Activated naive CD4-positive, alpha-beta T cell treated with anti-CD3 and anti-CD28 coated beads, Interleukin-2, amount 10 ng/mL, durations not matched to agents 7 days and 5 days (primary cell): ENCODE data around the gene SCUBE3.

Experiments
- CTCF ChIA-PET: fragments of 350-600 bp; sonication (Branson Sonifier 250); formaldehyde crosslinking; loops from one replicate; lab custom pipeline; 2021; ENCODE audit warnings: antibody characterized with exemption; lab: Charles Lee
- DNase-seq: peaks from one replicate; pipeline ENCODE4 v3.0.0-alpha.2; 2020
- H3K27ac Mint-ChIP-seq: one replicate; pipeline ENCODE4 v1.8.0; 2021; ENCODE audit warnings: mild to moderate bottlenecking, moderate library complexity, mixed read lengths
- H3K27me3 Mint-ChIP-seq: one replicate; pipeline ENCODE4 v1.8.0; 2021; ENCODE audit warnings: mild to moderate bottlenecking, mixed read lengths
- H3K36me3 Mint-ChIP-seq: one replicate; pipeline ENCODE4 v1.8.0; 2021; ENCODE audit warnings: mixed read lengths
- H3K4me1 Mint-ChIP-seq: one replicate; pipeline ENCODE4 v1.8.0; 2021; ENCODE audit warnings: mixed read lengths
- H3K4me3 Mint-ChIP-seq: one replicate; pipeline ENCODE4 v1.8.0; 2021; ENCODE audit warnings: mild to moderate bottlenecking, moderate library complexity, mixed read lengths
- H3K9me3 Mint-ChIP-seq: one replicate; pipeline ENCODE4 v1.8.0; 2021; ENCODE audit warnings: mixed read lengths

The SCUBE3 gene

DNA sequence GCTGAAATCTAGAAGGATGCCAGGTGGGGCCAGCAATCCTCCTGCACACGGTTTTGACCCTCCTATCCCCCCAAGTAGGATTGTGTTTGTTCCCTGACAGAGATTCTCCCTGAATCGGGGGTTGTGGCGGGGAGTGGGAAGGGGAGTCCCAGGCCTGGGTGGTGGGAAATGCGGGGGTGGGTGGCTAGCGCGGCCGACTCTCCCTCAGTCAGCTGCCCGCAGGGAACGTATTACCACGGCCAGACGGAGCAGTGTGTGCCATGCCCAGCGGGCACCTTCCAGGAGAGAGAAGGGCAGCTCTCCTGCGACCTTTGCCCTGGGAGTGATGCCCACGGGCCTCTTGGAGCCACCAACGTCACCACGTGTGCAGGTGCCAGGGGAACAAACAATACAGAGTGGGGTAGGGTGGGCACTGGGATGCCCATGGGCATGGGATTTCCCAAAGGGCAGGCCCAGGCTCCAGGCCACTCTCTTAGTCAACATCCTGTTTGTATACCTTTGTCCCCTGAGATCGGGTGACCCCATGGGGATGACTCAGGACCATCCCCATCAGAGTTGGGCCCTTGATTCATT, 29.7 kb downstream of the SCUBE3 start:
- CTCF ChIA-PET = interaction anchor here (1.2 to 5.6 kb wide), 2 partner anchors 96 to 257 kb away, joined by 3 to 41 read pairs; no protein-coding TSS in a partner anchor
- no peak overlapping the region for H3K27ac Mint-ChIP-seq
- peaks cover 10% of the 10 kb centered on the region for H3K4me1 Mint-ChIP-seq
- no peak overlapping the region for H3K4me3 Mint-ChIP-seq
- no peak for DNase-seq
- H3K9me3 Mint-ChIP-seq = no peaks in the 10 kb centered on the region
- H3K27me3 Mint-ChIP-seq = peaks cover 4% of the 10 kb centered on the region
- no peaks in the 10 kb centered on the region for H3K36me3 Mint-ChIP-seq

DNA sequence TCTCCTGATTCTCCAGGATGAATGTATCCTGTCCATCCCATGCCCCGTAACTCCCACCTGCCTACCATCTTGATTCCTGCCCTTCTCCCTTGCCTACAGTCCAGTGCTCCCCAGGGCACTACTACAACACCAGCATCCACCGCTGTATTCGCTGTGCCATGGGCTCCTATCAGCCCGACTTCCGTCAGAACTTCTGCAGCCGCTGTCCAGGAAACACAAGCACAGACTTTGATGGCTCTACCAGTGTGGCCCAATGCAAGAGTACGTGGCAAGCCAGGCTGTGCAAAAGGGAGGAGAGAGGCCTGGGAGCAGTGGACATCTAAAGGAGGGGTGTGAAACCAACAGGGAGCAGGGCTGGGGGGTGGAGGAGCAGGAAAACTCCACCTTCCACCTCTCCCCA, 30.8 kb downstream of the SCUBE3 start:
- H3K4me1 Mint-ChIP-seq = peaks cover 18% of the 10 kb centered on the region
- no peak for DNase-seq
- CTCF ChIA-PET = no interaction called here
- no peaks in the 10 kb centered on the region for H3K36me3 Mint-ChIP-seq
- peaks cover 4% of the 10 kb centered on the region for H3K27me3 Mint-ChIP-seq
- H3K9me3 Mint-ChIP-seq = no peaks in the 10 kb centered on the region
- H3K27ac Mint-ChIP-seq = no peak overlapping the region
- no peak overlapping the region for H3K4me3 Mint-ChIP-seq

- DNase-seq = no peak
- no peak overlapping the region for H3K4me3 Mint-ChIP-seq
- H3K9me3 Mint-ChIP-seq = no peaks in the 10 kb centered on the region
- CTCF ChIA-PET = interaction anchor here (0.7 to 1.9 kb wide), 4 partner anchors 8 to 264 kb away, joined by 3 to 6 read pairs (median 4); no protein-coding TSS in a partner anchor
- peaks cover 18% of the 10 kb centered on the region for H3K4me1 Mint-ChIP-seq
- no peak overlapping the region for H3K27ac Mint-ChIP-seq
- no peaks in the 10 kb centered on the region for H3K36me3 Mint-ChIP-seq
- H3K27me3 Mint-ChIP-seq = no peaks in the 10 kb centered on the region
Measured at GRCh38 chr6:35247642-35248231, 34.0 kb downstream of the SCUBE3 start.

DNA sequence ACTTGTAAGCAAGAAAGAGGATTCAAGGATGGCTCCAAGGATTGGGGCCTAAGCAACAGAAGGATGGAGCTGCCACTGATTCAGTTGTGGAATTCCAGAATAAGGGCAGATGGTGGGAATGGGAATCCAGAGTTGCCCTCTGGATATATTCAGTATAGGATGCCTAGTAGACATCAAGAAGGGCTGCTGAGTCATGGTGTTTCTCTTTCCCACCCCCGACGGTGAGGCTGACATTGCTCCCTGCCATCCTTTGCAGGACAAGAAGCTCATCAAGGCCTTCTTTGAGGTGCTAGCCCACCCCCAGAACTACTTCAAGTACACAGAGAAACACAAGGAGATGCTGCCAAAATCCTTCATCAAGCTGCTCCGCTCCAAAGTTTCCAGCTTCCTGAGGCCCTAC, 34.5 kb downstream of the SCUBE3 start:
- CTCF ChIA-PET = interaction anchor here (0.9 to 1.9 kb wide), 4 partner anchors 8 to 264 kb away, joined by 3 to 6 read pairs (median 4); no protein-coding TSS in a partner anchor
- no peak for DNase-seq
- Mint-ChIP-seq H3K36me3 (no peaks in the 10 kb centered on the region), H3K27ac (no peak overlapping the region), H3K4me3 (no peak overlapping the region), H3K27me3 (no peaks in the 10 kb centered on the region), H3K4me1 (peaks cover 18% of the 10 kb centered on the region), H3K9me3 (no peaks in the 10 kb centered on the region)

GRCh38 chr6:35248965-35249364, 35.2 kb downstream of the SCUBE3 start:
- Mint-ChIP-seq H3K4me1 (peaks cover 18% of the 10 kb centered on the region), H3K9me3 (no peaks in the 10 kb centered on the region), H3K36me3 (no peaks in the 10 kb centered on the region), H3K27ac (no peak overlapping the region), H3K4me3 (no peak overlapping the region), H3K27me3 (no peaks in the 10 kb centered on the region)
- CTCF ChIA-PET = interaction anchor here (0.9 to 1.9 kb wide), 4 partner anchors 9 to 265 kb away, joined by 3 to 6 read pairs (median 4); no protein-coding TSS in a partner anchor
- DNase-seq = no peak

DNA sequence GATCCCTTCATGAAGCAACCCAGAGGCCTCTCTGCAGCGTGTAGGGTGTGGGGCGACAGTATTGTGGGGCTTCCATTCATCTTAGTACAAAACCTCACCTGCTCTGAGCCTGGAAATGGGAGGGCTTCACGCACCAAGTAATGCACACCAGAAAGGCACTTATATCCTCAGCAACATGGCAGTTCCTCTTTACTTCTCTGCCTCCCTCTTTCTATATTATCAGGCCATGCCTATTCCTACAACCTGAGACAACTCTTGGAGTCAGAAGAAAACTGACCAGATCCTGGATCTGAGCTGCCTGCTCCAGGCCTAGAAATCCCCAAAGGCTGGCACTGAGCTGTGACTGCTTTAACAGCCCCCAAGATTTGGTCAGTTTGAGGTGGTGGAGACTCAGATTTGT, 38.2 kb downstream of the SCUBE3 start:
- Mint-ChIP-seq H3K4me3 (no peak overlapping the region), H3K27ac (no peak overlapping the region), H3K27me3 (no peaks in the 10 kb centered on the region), H3K4me1 (peaks cover 18% of the 10 kb centered on the region), H3K36me3 (no peaks in the 10 kb centered on the region), H3K9me3 (no peaks in the 10 kb centered on the region)
- CTCF ChIA-PET = no interaction called here
- DNase-seq = no peak

DNA sequence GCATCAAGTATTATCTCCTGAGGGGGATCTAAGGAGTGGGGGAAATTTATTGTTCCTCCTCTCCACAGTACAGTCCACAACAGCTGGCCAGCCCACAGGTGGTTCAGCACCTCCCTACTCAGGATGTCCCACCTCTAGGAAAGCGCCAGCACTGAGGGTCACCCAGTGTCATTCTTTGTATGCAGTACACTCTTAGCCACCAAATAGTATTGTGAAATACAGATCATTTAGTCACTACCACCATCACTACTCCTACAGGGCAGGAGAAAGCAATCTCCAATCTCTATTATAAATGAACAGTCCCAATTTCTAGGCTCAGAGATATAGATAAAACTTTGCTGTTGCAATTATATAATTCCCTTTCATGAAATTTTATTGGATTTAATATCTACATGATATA, 39.5 kb downstream of the SCUBE3 start:
- CTCF ChIA-PET = no interaction called here
- no peak overlapping the region for H3K4me3 Mint-ChIP-seq
- H3K4me1 Mint-ChIP-seq = peaks cover 15% of the 10 kb centered on the region
- no peaks in the 10 kb centered on the region for H3K36me3 Mint-ChIP-seq
- H3K27me3 Mint-ChIP-seq = no peaks in the 10 kb centered on the region
- no peak for DNase-seq
- H3K27ac Mint-ChIP-seq = no peak overlapping the region
- no peaks in the 10 kb centered on the region for H3K9me3 Mint-ChIP-seq

- H3K9me3 Mint-ChIP-seq = no peaks in the 10 kb centered on the region
- H3K36me3 Mint-ChIP-seq = peaks cover 2% of the 10 kb centered on the region
- H3K4me1 Mint-ChIP-seq = peaks cover 38% of the 10 kb centered on the region
- DNase-seq = no peak
- H3K27me3 Mint-ChIP-seq = no peaks in the 10 kb centered on the region
- CTCF ChIA-PET = interaction anchor here (0.8 to 2.3 kb wide), 2 partner anchors 9 to 10 kb away, joined by 3 to 6 read pairs; no protein-coding TSS in a partner anchor
- H3K4me3 Mint-ChIP-seq = peak overlapping the region; percentile 96
- H3K27ac Mint-ChIP-seq = peak overlapping the region; percentile 88
Measured at GRCh38 chr6:35258336-35258735, 44.6 kb downstream of the SCUBE3 start.

GRCh38 chr6:35258858-35259193, 45.1 kb downstream of the SCUBE3 start:
- peak overlapping the region; percentile 96 for H3K4me3 Mint-ChIP-seq
- CTCF ChIA-PET = interaction anchor here (0.8 to 2.3 kb wide), 2 partner anchors 9 to 10 kb away, joined by 3 to 6 read pairs; no protein-coding TSS in a partner anchor
- H3K4me1 Mint-ChIP-seq = peaks cover 40% of the 10 kb centered on the region
- no peaks in the 10 kb centered on the region for H3K27me3 Mint-ChIP-seq
- H3K27ac Mint-ChIP-seq = peak overlapping the region; percentile 88
- no peak for DNase-seq
- H3K9me3 Mint-ChIP-seq = no peaks in the 10 kb centered on the region
- peaks cover 2% of the 10 kb centered on the region for H3K36me3 Mint-ChIP-seq

DNA sequence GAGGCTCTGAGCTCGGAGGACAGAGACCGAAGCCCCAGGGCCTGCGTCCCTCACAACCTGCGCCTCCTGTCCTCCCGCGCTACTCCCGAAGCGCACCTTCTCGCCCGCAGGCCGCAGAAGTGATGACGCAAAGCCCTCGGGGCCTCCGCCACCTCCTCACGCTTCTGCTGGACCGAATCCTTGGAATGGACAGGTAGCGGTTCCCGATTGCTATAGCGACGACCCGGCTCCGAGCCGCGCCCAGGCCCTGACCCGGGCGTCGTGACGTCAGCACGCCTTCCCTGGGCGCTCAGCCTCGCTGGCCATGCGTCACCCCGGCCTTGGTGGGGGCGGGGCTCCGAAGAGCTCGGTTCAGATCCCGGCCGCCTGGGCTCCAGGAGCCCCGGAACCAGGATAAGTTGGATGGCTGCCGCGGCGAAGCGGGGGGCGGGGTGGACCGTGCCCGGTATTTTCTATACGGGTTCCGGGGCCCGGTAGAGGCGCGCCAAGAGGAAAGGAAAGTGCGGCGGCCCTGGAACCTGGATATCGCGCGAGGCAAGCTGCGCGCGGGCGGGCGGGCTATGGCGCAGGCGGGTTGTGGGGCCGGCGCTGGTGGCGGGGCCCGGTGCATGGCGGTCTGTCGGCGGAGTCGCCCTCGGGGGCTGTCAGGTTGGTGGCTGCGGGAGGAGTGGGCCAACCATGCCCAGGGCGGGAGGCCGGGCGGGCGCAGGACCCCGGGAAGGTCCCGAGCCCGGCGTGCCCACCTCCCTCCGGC, 45.6 kb downstream of the SCUBE3 start, which contains the start of gene ZNF76:
Gene ZNF76 (plus strand): TSS at position 542 of the 754 bp plus-strand sequence. CDS start 21,417 bp downstream, outside the sequence.
- Mint-ChIP-seq H3K27ac (peak within 1 kb of the TSS; percentile 88), H3K4me3 (peak within 1 kb of the TSS; percentile 96), H3K4me1 (peaks cover 45% of the 10 kb centered on the region), H3K9me3 (no peaks in the 10 kb centered on the region), H3K27me3 (no peaks in the 10 kb centered on the region), H3K36me3 (peaks cover 5% of the 10 kb centered on the region)
- CTCF ChIA-PET = interaction anchor here (0.8 to 2.3 kb wide), 2 partner anchors 8 to 11 kb away, joined by 3 to 6 read pairs; no protein-coding TSS in a partner anchor
- DNase-seq = peak; percentile 93

GRCh38 chr6:35259948-35260590, 46.3 kb downstream of the SCUBE3 start:
- Mint-ChIP-seq H3K4me1 (peaks cover 47% of the 10 kb centered on the region), H3K9me3 (no peaks in the 10 kb centered on the region), H3K36me3 (peaks cover 5% of the 10 kb centered on the region), H3K27me3 (no peaks in the 10 kb centered on the region), H3K4me3 (peak overlapping the region; percentile 96), H3K27ac (peak overlapping the region; percentile 88)
- CTCF ChIA-PET = no interaction called here
- peak; percentile 81 for DNase-seq

- Mint-ChIP-seq H3K4me1 (peaks cover 47% of the 10 kb centered on the region), H3K27ac (peak overlapping the region; percentile 88), H3K27me3 (no peaks in the 10 kb centered on the region), H3K9me3 (no peaks in the 10 kb centered on the region), H3K4me3 (peak overlapping the region; percentile 96), H3K36me3 (peaks cover 5% of the 10 kb centered on the region)
- DNase-seq = no peak
- CTCF ChIA-PET = no interaction called here
Measured at GRCh38 chr6:35260591-35261570, 47.1 kb downstream of the SCUBE3 start.

GRCh38 chr6:35262596-35262995, 48.8 kb downstream of the SCUBE3 start:
- no peak for DNase-seq
- CTCF ChIA-PET = no interaction called here

More at GRCh38 chr6:35262596-35262995, 48.8 kb downstream of the SCUBE3 start:
- no peak overlapping the region for H3K27ac Mint-ChIP-seq
- no peaks in the 10 kb centered on the region for H3K27me3 Mint-ChIP-seq
- H3K4me1 Mint-ChIP-seq = peaks cover 45% of the 10 kb centered on the region
- H3K36me3 Mint-ChIP-seq = peaks cover 5% of the 10 kb centered on the region
- no peaks in the 10 kb centered on the region for H3K9me3 Mint-ChIP-seq
- no peak overlapping the region for H3K4me3 Mint-ChIP-seq
